Left ventricle myocardium superior (tissue), 1 donor: Measurements from ENCODE around the gene AKAP14. TPM values are rescaled to one million over a fixed set of nuclear protein-coding genes. Genes with fewer than 3 reads are reported as not detected.
A peak's percentile ranks its signal among the peaks of the same experiment; 100 is the strongest.
"Not testable (repeated sequence)": the region's sequence is repeated elsewhere in the genome, so short reads cannot be mapped to it uniquely, and the experiment has no call there.

ENCODE experiments used
- ATAC-seq: fragments of 200-7000 bp; cut with Tn5 transposase; one replicate; pipeline ENCODE4 v1.9.1; 2020; ENCODE audit warnings: mild to moderate bottlenecking, moderate library complexity
- DNase-seq: peaks from one replicate; pipeline ENCODE4 v3.0.0-alpha.2; 2020
- intact Hi-C: fragments of 100-400 bp; cut with micrococcal nuclease; formaldehyde crosslinking; loops from one replicate; pipeline ENCODE4 v1.11.0; 2022
- long read RNA-seq: library from polyadenylated mRNA; unstranded; transcript quantifications from one replicate; pipeline ENCODE4 v2.0.0, GENCODE V29; 2021
- total RNA-seq: library from RNA; stranded (reverse); fragmentation: NEBNext Ultra II Directional; extraction: Animal tissue kit (Norgen Biotek cat#: 25700); gene quantifications from one replicate; pipeline ENCODE4 v1.2.1, GENCODE V29; 2021
- donor health status: DM: no; HTN: yes; CAD: no; lungs with severe emphysema.

AKAP14 gene
- not detected for total RNA-seq
- long read RNA-seq: 0 reads

- no peak for DNase-seq
- ATAC-seq: no peak
- intact Hi-C loops: no loop called here
These were observed at the start of gene AKAP14 for GRCh38 chrX:119895843-119896326. Gene AKAP14, plus strand, starts transcription at chrX:119895893. Its CDS starts 7,331 bp downstream, at chrX:119903224.

DNA sequence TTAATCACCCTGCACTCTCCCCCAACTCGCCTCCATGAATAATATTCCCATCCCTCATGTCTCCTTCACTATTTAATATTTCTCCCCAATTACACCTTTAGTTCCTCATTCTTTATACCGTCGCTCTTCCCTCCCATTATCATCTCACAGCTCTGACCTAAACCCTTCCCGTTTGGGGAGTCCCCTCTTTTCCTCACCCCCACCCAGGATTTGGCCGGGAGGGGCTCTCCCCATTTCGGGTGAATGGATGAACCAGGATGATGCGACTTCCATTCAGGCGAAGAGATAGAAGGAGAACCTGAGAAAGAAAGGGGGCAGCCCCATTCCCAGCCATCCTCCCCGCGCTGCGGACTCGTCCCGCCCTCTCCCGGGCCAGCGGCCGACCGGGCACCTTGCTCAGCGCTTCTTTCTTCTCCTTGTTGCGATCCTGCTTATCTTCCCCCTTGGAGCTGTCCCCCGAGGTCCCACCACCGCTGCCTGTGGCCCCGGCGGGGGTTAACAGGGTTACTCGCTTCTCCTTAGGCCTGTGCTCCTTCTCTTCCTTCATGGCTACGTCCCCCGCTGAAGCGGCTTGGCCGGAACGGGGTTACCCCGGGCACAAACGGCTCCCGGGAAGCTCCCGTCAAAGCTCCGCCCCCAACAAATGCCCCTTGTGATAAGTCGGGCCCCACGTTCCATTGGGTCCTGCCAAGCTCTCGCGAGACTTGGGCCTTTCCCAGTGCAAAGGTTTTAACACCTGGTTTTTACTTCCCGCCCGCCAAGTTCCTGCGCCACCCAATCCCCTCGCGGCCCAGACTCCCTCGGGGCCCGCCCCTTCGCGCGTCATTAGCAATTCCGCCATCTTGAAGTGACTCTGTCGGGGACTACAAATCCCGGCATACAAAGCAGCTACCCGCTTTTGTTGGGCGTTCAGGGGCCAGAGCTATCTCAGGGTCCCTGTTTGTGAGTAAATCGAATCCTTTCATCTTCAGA, 43.0 kb upstream of the AKAP14 start, which contains the start of gene UPF3B:
Gene UPF3B, minus strand, starts transcription at position 582 of the 972 bp plus-strand sequence. Its CDS starts 35 bp downstream, at position 547.
- intact Hi-C loops: no loop called here
- ATAC-seq: peak; percentile 99
- peak; percentile 95 for DNase-seq

- intact Hi-C loops: no loop called here
- peak; percentile 34 for ATAC-seq
- DNase-seq: no peak
These were observed 42.2 kb upstream of the AKAP14 start for GRCh38 chrX:119853444-119853843.

DNA sequence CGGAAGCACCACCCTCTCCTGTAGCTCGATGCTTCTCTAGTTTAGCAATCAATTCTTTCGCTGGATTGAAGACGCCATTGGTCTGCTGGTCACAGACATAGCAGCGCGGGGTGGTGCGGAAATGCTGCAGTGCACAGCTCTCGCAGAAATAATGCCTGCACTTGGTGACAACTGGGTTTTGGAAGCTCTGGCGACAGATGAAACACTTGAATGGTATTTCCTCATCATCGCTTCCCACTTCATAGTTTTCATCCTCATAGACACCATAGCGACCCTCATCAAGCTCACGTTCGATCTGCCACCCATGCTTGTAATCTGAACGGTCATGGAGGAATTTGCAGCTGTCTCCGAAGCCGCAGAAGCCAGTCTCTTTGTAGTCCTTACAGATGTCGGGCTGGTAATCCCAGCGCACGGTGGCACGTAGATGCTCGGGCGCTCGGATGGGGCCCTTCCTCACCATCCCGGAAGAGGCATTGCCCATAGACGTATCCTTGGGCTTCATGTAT, 25.0 kb upstream of the AKAP14 start:
- peak; percentile 52 for ATAC-seq
- intact Hi-C loops: no loop called here

DNA sequence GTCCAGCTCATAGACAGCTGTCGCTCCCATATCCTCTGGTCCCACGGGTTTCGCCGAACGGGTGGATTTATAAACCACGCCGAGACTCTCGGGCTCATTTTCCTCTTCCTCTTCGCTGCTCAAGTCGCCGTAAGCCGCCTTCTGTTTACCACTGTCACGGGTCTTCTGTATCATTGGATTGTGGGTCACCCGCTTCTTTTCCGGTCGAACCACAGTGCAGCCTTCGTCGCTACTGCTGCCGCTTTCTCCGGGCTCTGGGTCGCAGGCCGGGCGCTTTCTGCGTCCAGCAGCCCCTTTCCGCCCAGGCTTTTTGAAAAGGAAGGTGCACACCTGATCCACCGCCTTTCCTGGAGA, 24.5 kb upstream of the AKAP14 start:
- DNase-seq (no peak), ATAC-seq (peak; percentile 52)
- intact Hi-C loops: no loop called here

More for the DNA sequence above, 25.0 kb upstream of the AKAP14 start:
- no peak for DNase-seq

GRCh38 chrX:119871599-119872395, 23.9 kb upstream of the AKAP14 start, which contains the start of the genes NDUFA1 and RNF113A:
Gene NDUFA1, plus strand, starts transcription at chrX:119871832. Its CDS starts 80 bp downstream, at chrX:119871912.
Gene RNF113A, minus strand, starts transcription at chrX:119871733. Its CDS starts 120 bp downstream, at chrX:119871613.
- peak; percentile 99 for ATAC-seq
- peak; percentile 91 for DNase-seq
- intact Hi-C loops: no loop called here

DNA sequence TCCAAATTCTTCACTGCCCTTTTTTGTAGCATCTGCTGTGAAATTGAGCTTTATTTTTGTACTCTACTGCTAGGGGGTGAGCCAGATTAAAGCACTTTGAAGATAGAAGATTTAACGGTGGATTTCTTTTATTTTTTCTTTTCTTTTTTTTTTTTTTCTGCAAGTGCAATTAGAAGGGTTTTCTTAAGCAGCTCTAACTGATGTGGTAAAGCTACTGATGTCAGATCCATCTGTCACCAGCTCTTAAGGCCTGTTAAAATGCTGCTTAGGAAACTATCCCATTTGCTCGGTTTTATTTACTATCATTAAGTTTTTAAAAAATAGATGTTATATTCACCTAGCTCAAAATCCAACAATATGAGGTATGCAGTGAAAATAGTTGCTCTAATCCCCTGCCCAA, 17.0 kb upstream of the AKAP14 start:
- DNase-seq (no peak), ATAC-seq (no peak)
- intact Hi-C loops: no loop called here

DNA sequence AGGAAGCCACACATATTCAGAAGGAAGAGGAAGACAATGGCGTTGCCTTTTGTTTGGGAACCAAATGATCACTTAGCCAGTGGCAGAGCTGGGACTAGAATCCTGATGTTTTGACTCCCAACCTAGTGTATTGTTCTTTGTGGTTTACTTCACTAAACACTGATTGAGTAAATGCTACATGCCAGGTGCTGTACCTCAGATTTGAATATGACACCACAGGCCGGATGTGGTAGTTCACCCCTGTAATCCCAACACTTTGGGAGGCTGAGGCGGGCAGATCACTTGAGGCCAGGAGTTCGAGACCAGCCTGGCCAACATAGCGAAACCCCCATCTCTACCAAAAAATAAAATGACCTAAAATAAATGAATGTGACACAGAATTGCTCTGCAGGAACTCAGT, 15.6 kb upstream of the AKAP14 start:
- intact Hi-C loops: no loop called here
- no peak for DNase-seq
- ATAC-seq: no peak

GRCh38 chrX:119880552-119881437, 14.9 kb upstream of the AKAP14 start:
- ATAC-seq (peak; percentile 78), DNase-seq (no peak)
- intact Hi-C loops: no loop called here

DNA sequence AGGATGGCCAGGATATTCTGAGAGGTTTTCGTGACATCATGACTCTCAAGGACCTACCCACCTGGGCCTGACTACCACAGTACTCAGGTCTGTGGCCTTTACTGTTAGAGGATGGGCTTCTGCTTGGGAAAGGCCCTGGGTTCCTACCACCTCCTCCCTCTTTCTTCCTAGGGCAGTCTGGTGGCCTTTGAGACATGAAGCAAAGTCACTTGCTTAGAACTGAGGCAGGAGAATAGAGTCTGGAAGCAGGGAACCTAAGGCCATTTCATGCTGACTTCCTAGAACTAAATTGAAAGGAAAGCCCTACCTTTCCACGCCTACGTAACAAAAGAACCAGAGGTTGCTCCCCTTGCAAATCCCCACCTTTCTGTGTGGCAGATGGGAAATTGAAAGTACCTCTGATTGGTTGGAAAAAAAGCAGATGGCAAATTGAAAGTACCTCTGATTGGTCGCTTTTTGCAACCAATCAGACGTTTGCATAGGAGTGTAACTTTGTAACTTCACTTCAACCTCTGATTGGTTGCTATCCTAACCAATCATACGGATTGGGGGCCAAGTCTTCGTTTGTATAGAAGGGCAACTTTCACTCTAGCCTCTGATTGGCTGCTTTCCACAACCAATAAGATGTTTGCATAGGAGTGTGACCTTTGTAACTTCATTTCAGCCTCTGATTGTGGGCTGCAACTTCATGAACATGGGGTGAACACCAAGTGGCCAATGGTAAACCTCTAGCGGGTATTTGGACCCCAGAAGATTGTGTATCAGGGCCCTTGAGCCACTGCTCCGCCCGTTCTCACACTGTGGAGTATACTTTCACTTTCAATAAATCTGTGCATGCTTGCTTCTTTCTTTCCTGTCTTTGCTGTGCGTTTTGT, 9.9 kb upstream of the AKAP14 start:
- DNase-seq (no peak), ATAC-seq (no peak)
- intact Hi-C loops: no loop called here

DNA sequence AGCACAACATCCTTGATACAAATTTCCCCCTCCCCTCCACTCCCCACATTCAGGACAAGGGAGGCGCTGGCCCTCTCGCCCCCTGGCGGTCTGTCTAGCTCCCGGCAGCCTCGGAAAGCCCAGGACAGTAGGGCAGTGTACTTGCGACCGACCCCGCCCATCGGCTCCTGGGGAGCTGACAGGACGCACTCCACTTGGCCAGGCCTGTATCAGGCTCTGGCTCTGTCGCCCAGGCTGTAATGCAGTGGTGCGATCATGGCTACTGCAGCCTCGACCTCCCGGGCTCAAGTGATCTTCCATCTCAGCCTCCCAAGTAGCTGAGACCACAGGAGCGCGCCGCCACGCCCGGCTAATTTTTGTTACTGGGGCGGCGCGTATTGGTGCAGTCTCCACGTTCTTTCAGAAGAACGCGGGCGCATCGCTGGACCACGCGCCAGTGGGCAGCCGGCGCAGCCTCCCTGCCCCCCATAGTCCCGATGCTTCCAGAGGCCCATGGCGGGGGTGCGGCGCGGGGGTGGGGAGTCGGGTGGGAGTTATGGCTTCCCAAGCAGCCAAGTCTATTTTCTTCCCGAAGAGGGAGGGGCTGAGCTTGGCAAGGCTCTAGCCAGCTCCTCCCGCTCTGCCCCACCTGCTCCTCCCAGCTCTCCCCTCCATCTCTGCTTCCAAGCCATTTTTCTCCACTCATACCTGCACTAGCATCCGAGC, 7.8 kb upstream of the AKAP14 start:
- ATAC-seq (peak; percentile 84), DNase-seq (peak; percentile 74)
- intact Hi-C loops: no loop called here

GRCh38 chrX:119890626-119891025, 5.1 kb upstream of the AKAP14 start:
- ATAC-seq, intact Hi-C loops, DNase-seq: not testable (repeated sequence)

DNA sequence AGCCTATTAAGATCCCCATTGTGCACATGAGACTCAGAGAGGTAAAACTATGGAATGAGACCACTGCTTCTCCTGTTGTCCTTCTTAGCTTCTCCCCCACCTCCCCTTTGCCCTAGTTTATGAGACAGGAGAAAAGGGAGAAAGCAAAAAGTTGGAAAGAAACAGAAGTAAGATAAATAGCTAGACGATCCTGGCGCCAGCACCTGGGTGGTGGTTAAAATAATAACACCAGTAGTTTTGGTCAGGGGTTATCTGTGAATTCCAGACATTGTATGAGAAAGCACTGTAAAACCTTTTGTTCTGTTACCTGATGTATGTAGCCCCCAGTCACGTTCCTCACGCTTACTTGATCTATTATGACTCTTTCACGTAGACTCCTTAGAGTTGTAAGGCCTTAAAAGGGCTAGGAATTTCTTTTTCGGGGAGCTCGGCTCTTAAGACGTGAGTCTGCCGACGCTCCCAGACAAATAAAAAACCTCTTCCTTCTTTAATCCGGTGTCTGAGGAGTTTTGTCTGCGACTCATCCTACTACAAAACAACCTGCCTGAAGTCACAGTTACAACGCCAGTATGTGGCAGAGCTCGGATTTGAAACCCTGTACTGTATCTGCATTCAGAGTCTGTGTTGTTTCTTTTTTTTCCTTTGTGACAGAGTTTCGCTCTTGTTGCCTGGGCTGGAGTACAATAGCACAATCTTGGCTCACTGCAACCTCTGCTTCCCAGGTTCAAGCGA, 3.6 kb upstream of the AKAP14 start:
- DNase-seq, intact Hi-C loops, ATAC-seq: not testable (repeated sequence)

GRCh38 chrX:119899125-119899524, 3.4 kb downstream of the AKAP14 start:
- ATAC-seq (no peak), DNase-seq (no peak)
- intact Hi-C loops: no loop called here

GRCh38 chrX:119900976-119901375, 5.3 kb downstream of the AKAP14 start:
- intact Hi-C loops: no loop called here
- ATAC-seq: no peak
- DNase-seq: no peak

- ATAC-seq: no peak
- intact Hi-C loops: no loop called here
- DNase-seq: no peak
These were observed 20.6 kb downstream of the AKAP14 start for GRCh38 chrX:119916310-119916709.
